Measurements from ENCODE around the gene SELENON. TPM values are rescaled to one million over a fixed set of nuclear protein-coding genes. Genes with fewer than 3 reads are reported as not detected.

SELENON gene
- total and polyA plus RNA-seq, 9 of the 15 experiments (the other 6 are each of a cell fraction or from before 2014, with no cell fraction given) = 0.43 to 26.7 (median 7.0) TPM

DNA sequence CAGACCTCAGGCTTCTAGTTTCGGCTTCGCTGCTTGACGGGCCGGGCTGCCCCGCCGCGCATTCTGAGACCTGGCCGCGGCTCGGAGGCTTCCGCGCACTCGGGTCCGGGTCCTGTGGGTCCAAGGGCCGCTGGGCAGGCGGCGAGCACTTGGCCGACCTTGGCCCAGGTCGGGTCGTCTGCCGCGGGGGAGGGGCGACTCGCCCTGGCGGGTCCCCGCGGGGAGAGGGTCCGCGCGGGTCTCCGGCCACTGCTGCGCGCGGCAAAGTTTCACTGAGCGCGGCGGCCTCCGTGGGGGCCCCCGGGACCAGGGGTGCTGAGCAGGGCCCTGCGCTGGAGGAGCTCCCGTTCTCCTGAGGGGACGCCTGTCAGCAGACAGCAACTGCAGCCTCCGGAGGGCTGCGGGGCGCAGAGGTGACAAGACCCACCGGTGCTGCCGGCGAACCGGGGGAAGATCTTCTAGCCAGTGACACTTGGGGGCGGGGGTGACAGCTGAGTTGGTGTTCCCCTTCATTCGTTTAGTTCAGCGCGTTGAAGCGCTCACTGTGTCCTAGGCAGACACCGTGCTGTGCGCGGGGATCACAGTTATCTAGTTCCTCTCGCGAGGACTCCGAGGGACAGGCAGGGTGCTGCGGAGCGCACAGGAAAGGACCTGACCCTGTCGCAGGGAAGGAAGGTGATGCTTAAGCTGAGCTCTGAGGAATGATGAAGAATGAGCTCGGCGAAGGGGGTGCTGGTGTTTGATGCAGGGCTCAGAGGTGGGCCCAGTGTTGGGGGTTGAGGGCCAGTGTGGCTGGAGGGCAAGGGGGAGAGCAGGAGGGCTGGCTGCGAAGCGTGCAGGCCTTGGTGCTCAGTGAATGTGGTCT lies 20.5 kb downstream of the SELENON start (continued):
- TF ChIP-seq RREB1 (CRISPR knock-in tag; IDR thresholded peaks at IDR 0.05) (no peak), JUNB (CRISPR knock-in tag; conservative IDR thresholded peaks at IDR 0.05) (no peak), DACH1 (IDR thresholded peaks at IDR 0.05; ENCODE audit: partially characterized antibody) (no peak), CC2D1A (IDR thresholded peaks at IDR 0.05) (no peak), ZNF184 (CRISPR knock-in tag; IDR thresholded peaks at IDR 0.05) (no peak), ZEB2 (IDR thresholded peaks at IDR 0.05) (no peak), ZNF584 (CRISPR knock-in tag; IDR thresholded peaks at IDR 0.05; ENCODE audit: low read depth) (no peak), BRD4 (IDR thresholded peaks at IDR 0.05) (no peak; the same call in 1 of the 2 replicates), SIN3B (IDR thresholded peaks at IDR 0.05; ENCODE audit: low read depth) (no peak), POLR2A (conservative IDR thresholded peaks at IDR 0.05) (peak; percentile 52), ELF2 (CRISPR knock-in tag; IDR thresholded peaks at IDR 0.05) (no peak), ZNF699 (CRISPR knock-in tag; IDR thresholded peaks at IDR 0.05; ENCODE audit: insufficient replicate concordance) (no peak), FOXJ3 (CRISPR knock-in tag; IDR thresholded peaks at IDR 0.05) (no peak), TAF7 (tag; IDR thresholded peaks at IDR 0.05) (no peak), BRCA1 (IDR thresholded peaks at IDR 0.05) (no peak), BRCA1 (CRISPR knock-in tag; IDR thresholded peaks at IDR 0.05) (no peak), NONO (IDR thresholded peaks at IDR 0.05; ENCODE audit: low read depth in 2 of 2, low read length in 1 of 2) (no peak), HDAC3 (IDR thresholded peaks at IDR 0.05; ENCODE audit: borderline replicate concordance, partially characterized antibody) (no peak), PML (IDR thresholded peaks at IDR 0.05; ENCODE audit: low read length) (0 out of 2 replicates have a peak, but pooled peaks have one; percentile 3)
- TF ChIP-seq, protein P1, sequence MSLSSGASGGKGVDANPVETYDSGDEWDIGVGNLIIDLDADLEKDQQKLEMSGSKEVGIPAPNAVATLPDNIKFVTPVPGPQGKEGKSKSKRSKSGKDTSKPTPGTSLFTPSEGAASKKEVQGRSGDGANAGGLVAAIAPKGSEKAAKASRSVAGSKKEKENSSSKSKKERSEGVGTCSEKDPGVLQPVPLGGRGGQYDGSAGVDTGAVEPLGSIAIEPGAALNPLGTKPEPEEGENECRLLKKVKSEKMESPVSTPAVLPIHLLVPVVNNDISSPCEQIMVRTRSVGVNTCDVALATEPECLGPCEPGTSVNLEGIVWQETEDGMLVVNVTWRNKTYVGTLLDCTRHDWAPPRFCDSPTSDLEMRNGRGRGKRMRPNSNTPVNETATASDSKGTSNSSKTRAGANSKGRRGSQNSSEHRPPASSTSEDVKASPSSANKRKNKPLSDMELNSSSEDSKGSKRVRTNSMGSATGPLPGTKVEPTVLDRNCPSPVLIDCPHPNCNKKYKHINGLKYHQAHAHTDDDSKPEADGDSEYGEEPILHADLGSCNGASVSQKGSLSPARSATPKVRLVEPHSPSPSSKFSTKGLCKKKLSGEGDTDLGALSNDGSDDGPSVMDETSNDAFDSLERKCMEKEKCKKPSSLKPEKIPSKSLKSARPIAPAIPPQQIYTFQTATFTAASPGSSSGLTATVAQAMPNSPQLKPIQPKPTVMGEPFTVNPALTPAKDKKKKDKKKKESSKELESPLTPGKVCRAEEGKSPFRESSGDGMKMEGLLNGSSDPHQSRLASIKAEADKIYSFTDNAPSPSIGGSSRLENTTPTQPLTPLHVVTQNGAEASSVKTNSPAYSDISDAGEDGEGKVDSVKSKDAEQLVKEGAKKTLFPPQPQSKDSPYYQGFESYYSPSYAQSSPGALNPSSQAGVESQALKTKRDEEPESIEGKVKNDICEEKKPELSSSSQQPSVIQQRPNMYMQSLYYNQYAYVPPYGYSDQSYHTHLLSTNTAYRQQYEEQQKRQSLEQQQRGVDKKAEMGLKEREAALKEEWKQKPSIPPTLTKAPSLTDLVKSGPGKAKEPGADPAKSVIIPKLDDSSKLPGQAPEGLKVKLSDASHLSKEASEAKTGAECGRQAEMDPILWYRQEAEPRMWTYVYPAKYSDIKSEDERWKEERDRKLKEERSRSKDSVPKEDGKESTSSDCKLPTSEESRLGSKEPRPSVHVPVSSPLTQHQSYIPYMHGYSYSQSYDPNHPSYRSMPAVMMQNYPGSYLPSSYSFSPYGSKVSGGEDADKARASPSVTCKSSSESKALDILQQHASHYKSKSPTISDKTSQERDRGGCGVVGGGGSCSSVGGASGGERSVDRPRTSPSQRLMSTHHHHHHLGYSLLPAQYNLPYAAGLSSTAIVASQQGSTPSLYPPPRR (CRISPR knock-in tag; IDR thresholded peaks at IDR 0.05; ENCODE audit: borderline replicate concordance) = no peak

Data from K562 (cell line).